ENCODE measurements around the gene ZCCHC7. TPM values are rescaled to one million over a fixed set of nuclear protein-coding genes. Genes with fewer than 3 reads are reported as not detected.

Gene ZCCHC7
- total and polyA plus RNA-seq, 2 of the 8 experiments (the other 6 are each of a cell fraction or from before 2014, with no cell fraction given): 12.2 to 27.5 TPM

DNA sequence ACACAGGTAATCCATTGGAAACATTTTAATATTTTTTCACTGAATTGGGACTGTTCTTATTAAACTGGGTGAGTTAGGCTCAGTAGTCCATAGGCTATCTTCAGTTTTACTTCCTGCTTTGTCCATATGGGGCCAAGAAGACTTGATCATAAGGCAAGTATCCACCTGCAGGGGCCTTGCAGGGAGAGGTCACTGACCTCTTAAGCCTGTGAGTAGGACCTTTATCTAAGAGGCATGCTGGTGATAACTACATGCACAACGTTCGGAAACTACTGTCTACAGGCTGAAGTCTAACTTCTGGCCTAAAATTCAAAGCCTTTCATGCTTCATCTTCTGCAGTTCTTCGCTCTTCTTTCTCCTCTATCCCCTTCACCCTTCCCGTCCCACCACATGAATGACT is 242.1 kb downstream of the ZCCHC7 start:
- no peak overlapping the region for H2AFZ ChIP-seq (ENCODE audit: low read length)
- H3K79me1 ChIP-seq (ENCODE audit: low read depth, low read length): no peaks in the 10 kb centered on the region
- no peaks in the 10 kb centered on the region for H3K27me3 ChIP-seq (replicated peaks in 1 of 4; ENCODE audit: control insufficient read depth in 3 of 4, extremely low read depth in 1 of 4, insufficient read depth in 3 of 4, low read length in 3 of 4)
- peaks cover 0 to 2% of the 10 kb centered on the region in 2 experiments for H4K20me1 ChIP-seq (replicated peaks in 1 of 2; ENCODE audit: control insufficient read depth in 1 of 2, insufficient read depth in 2 of 2, low read length in 2 of 2)
- no peak overlapping the region for H4K91ac ChIP-seq (replicated peaks; ENCODE audit: insufficient read length, low read length)
- no peaks in the 10 kb centered on the region for H3K4me1 ChIP-seq (replicated peaks in 1 of 4; ENCODE audit: control insufficient read depth in 3 of 4, insufficient read depth in 4 of 4, low read length in 3 of 4)
- ChIA-PET CTCF (ENCODE audit: partially characterized antibody) (interaction anchor here (0.7 kb wide), 1 partner anchor 19 kb away, joined by 3 read pairs; no protein-coding TSS in a partner anchor), POLR2A (ENCODE audit: partially characterized antibody) (no interaction called here)
- TF ChIP-seq CTBP2 (IDR thresholded peaks at IDR 0.05; ENCODE audit: borderline replicate concordance, insufficient read depth, insufficient read length, low read length) (no peak), POU5F1 (IDR thresholded peaks at IDR 0.05; ENCODE audit: low read depth, low read length) (no peak), CBX8 (IDR thresholded peaks at IDR 0.05; ENCODE audit: borderline replicate concordance, low read depth, low read length) (no peak), BRCA1 (IDR thresholded peaks at IDR 0.05; ENCODE audit: low read depth, low read length) (no peak), SUZ12 (IDR thresholded peaks at IDR 0.05; ENCODE audit: low read length) (no peak)
- TF ChIP-seq, protein P1, sequence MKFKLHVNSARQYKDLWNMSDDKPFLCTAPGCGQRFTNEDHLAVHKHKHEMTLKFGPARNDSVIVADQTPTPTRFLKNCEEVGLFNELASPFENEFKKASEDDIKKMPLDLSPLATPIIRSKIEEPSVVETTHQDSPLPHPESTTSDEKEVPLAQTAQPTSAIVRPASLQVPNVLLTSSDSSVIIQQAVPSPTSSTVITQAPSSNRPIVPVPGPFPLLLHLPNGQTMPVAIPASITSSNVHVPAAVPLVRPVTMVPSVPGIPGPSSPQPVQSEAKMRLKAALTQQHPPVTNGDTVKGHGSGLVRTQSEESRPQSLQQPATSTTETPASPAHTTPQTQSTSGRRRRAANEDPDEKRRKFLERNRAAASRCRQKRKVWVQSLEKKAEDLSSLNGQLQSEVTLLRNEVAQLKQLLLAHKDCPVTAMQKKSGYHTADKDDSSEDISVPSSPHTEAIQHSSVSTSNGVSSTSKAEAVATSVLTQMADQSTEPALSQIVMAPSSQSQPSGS (IDR thresholded peaks at IDR 0.05; ENCODE audit: low read length): no peak
- H3K23ac ChIP-seq (ENCODE audit: insufficient read length): no peak overlapping the region
- no peak overlapping the region for H2BK12ac ChIP-seq (ENCODE audit: low read depth, low read length)
- H2BK15ac ChIP-seq (ENCODE audit: low read length): no peak overlapping the region
- FAIRE-seq (no peak), DNase-seq (ENCODE audit: low read depth in 1 of 2, low spot score in 2 of 2) (no peak)
- no peaks in the 10 kb centered on the region for H3K9me3 ChIP-seq (ENCODE audit: insufficient read depth in 2 of 2, low read depth in 1 of 2, low read length in 1 of 2)
- no peaks in the 10 kb centered on the region for H3K23me2 ChIP-seq (ENCODE audit: low read depth, low read length)
- H2AK5ac ChIP-seq (ENCODE audit: low read depth, low read length): no peak overlapping the region
- H3K4ac ChIP-seq (replicated peaks; ENCODE audit: insufficient read length, low read depth, low read length): no peak overlapping the region
- H3K36me3 ChIP-seq (ENCODE audit: control insufficient read depth in 2 of 4, insufficient read depth in 4 of 4, low read length in 3 of 4): no peaks in the 10 kb centered on the region
- no peak overlapping the region for H4K5ac ChIP-seq (ENCODE audit: insufficient read length, low read depth, low read length)
- no peak overlapping the region for H4K8ac ChIP-seq (ENCODE audit: extremely low read depth, insufficient read depth, low read length)
- H3K27ac ChIP-seq (ENCODE audit: low read depth, low read length): no peak overlapping the region
- WGBS, 2 experiments (ENCODE audit: extremely low coverage in 1 of 2, insufficient coverage in 1 of 2, insufficient read length in 1 of 2, insufficient replicate concordance in 2 of 2, low coverage in 1 of 2, low lambda C conversion rate in 2 of 2, missing lambda C conversion rate in 1 of 2): 86% methylated on average over 4 of the region's 4 CpGs; no CpG with 5 or more reads in 1 of the 2 experiments
- H3K4me2 ChIP-seq (ENCODE audit: insufficient read depth in 1 of 2, low read depth in 2 of 2, low read length in 2 of 2): no peak overlapping the region
- no peak overlapping the region for H3K4me3 ChIP-seq (ENCODE audit: extremely low read depth in 1 of 4, insufficient read depth in 2 of 4, low read depth in 3 of 4, low read length in 4 of 4)
- no peaks in the 10 kb centered on the region for H3K79me2 ChIP-seq (ENCODE audit: control insufficient read depth in 1 of 2, insufficient read depth in 2 of 2, low read length in 2 of 2)
- H2BK5ac ChIP-seq (ENCODE audit: low read depth, low read length): no peak overlapping the region
- no peak overlapping the region for H3K14ac ChIP-seq (ENCODE audit: insufficient read length)
- H2BK20ac ChIP-seq (ENCODE audit: low read length): no peak overlapping the region
- no peak overlapping the region for H3K9ac ChIP-seq (replicated peaks in 1 of 4; ENCODE audit: extremely low read depth in 1 of 4, low read depth in 3 of 4, low read length in 3 of 4)
- H2BK120ac ChIP-seq (replicated peaks; ENCODE audit: low read depth, low read length): no peak overlapping the region
- H3K18ac ChIP-seq (ENCODE audit: extremely low read depth, low read length): no peak overlapping the region
- no peak overlapping the region for H3K56ac ChIP-seq (replicated peaks; ENCODE audit: insufficient read length, low read depth, low read length)
